ENCODE data around the gene TJP3. TPM values are rescaled to one million over a fixed set of nuclear protein-coding genes. Genes with fewer than 3 reads are reported as not detected.

TJP3 gene
- total and polyA plus RNA-seq, 8 donors, result 11.2 to 36.2 (median 15.7) TPM

DNA sequence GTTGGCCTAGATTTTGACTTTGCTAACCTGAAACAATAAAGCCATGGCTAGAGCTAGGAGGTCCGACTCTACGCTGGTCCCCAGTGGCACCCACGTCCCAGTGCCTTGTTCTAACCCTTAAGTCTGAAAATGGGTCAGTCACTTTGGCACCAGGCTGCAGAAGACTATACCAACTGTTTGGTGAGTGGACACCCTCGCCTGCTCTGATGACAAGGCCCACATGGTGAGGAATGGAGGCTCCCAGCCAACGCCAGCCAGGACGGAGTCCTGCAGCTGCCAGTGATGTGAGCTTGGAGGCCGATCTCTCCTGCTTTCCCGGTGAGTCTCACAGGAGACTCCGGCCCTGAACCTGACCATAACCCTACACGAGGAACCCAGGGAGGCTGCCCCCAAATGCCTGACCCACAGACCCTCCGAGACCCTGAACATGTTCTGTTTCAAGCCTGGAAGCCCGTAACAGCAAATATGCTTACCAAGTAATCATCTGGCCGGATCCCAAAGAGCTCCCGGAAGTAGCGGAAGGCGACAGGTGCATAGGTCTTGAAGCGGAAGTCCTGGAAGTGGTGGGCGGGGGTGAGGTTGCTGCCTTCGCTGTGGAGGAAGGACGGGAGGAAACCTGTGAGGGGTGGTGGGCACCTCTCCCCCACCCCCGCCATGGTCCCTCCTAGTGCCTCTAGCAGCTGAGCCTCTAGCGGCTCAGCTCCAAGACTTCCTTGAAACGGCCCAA, 47.5 kb upstream of the TJP3 start:
- Histone ChIP-seq H3K4me1 (peaks cover 0 to 1% of the 10 kb centered on the region in 2 donors), H3K4me3 (no peak overlapping the region), H3K27ac (no peak overlapping the region), H3K9me3 (no peaks in the 10 kb centered on the region), H3K36me3 (peaks cover 0 to 96% of the 10 kb centered on the region in 2 donors), H3K27me3 (no peaks in the 10 kb centered on the region)
- TF ChIP-seq, protein P1, sequence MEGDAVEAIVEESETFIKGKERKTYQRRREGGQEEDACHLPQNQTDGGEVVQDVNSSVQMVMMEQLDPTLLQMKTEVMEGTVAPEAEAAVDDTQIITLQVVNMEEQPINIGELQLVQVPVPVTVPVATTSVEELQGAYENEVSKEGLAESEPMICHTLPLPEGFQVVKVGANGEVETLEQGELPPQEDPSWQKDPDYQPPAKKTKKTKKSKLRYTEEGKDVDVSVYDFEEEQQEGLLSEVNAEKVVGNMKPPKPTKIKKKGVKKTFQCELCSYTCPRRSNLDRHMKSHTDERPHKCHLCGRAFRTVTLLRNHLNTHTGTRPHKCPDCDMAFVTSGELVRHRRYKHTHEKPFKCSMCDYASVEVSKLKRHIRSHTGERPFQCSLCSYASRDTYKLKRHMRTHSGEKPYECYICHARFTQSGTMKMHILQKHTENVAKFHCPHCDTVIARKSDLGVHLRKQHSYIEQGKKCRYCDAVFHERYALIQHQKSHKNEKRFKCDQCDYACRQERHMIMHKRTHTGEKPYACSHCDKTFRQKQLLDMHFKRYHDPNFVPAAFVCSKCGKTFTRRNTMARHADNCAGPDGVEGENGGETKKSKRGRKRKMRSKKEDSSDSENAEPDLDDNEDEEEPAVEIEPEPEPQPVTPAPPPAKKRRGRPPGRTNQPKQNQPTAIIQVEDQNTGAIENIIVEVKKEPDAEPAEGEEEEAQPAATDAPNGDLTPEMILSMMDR (IDR thresholded peaks at IDR 0.05), result no peak
- DNase-seq (no peak), ATAC-seq (no peak)
- intact Hi-C loops (cut with DNase I), result no loop called here

DNA sequence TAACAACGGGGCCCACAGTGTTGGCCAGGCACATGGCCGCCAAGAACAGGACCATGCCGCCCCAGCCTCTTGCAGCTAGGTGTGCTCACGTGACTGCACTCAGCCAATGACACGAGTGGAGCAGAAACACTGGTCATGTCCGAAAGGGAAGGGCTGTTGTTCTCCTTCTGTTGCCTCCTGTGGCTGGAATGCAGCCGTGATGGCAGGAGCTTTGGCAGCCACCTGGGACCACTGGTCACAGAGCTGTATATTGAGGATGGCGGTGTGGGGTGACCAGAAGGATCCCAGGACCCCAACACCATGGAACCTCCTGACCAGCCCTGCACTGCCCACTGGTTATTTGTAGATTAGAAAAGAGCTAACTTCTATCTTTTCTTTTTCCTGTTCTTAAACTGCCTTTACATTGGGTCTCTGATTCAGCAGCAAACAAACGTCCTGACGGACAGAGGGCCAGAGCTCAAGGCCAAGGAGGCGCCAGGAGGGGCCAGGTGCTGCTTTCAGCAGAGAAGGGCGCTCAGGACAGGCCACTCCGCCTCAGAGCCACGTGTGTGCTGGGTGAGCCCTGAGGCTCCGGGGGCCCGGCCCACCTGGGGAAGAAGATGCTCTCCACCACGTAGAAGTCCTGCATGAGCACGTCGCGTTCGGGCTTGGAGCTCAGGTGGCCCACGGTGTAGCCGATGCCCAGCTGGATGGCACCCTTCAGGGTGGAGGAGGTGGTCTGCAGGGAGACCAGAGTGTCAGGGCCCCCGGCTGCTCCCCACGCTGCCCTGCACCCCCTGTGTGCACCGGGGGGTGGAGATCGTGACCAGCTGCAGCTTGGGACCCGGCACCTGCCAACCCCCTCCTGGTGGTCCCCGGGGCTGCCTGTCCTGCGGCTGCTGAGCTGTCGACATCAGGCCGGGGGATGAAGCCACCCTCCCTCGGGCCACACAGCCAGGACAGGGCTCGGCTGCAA, 46.6 kb upstream of the TJP3 start:
- H3K27me3 ChIP-seq, result no peaks in the 10 kb centered on the region
- H3K4me1 ChIP-seq, result peaks cover 0 to 7% of the 10 kb centered on the region in 2 donors
- ATAC-seq, result no peak
- TF ChIP-seq, protein P1 (IDR thresholded peaks at IDR 0.05), result no peak
- peaks cover 0 to 88% of the 10 kb centered on the region in 2 donors for H3K36me3 ChIP-seq
- no peak for DNase-seq
- H3K4me3 ChIP-seq, result no peak overlapping the region
- intact Hi-C loops (cut with DNase I), result no loop called here
- H3K27ac ChIP-seq, result no peak overlapping the region
- no peaks in the 10 kb centered on the region for H3K9me3 ChIP-seq

DNA sequence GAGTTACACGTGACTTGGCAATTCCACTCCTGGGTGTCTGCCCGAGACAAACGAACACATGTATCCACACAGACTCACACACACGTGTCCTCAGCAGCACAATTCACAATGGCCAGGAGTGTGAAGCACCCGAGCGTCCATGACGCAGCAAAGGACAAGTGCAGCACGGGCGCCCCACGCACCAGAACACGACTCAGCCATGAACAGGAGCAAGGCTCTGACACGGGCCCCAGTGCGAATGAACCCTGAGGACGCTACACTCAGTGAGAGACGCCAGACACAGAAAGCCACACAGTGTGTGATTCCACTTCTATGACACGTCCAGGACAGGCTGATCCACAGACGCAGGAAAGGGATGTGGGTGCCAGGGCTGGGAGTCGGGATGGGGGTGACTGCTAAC, 44.3 kb upstream of the TJP3 start:
- DNase-seq (no peak), ATAC-seq (no peak)
- peaks cover 0 to 9% of the 10 kb centered on the region in 2 donors for H3K4me1 ChIP-seq
- intact Hi-C loops (cut with DNase I), result no loop called here
- no peak overlapping the region for H3K27ac ChIP-seq
- no peaks in the 10 kb centered on the region for H3K27me3 ChIP-seq
- peaks cover 0 to 71% of the 10 kb centered on the region in 2 donors for H3K36me3 ChIP-seq
- TF ChIP-seq, protein P1 (IDR thresholded peaks at IDR 0.05), result no peak
- no peak overlapping the region for H3K4me3 ChIP-seq
- H3K9me3 ChIP-seq, result no peaks in the 10 kb centered on the region

DNA sequence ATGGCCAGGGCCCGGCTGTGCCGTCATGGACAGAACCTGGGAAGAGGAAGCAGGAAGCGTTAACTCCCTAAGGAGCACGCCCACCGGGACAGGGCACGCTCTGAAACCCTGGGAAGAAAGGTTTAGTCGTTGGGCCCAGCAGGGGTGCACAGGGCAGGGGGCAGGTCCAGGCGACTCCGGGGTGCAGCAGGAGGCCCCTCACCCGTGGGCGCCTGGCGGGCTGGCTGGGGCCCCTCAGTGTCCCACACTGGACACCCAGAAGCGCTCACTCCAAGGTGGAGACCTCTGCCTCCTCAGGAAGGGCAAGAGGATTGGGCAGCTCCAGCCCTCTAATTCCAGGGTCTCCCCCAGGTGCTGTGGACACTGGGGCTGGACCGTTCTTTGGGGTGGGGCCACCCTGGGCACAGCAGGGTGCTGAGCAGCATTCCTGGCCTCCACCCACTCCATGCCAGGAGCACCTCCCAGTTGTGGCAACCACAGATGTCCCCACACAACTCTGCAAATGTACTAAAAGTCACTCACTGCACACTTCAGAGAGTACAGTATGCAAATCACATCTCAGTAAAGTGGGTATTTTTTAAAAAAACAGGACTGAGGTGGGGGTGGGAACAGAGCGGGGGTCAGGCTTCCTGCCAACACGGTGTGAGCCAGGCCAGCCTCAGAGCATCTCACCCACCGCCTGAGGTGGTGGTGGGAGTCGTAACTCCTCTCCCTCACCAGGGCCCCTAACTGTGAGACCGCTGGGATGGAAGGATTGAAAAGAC, 43.1 kb upstream of the TJP3 start:
- no peak for ATAC-seq
- intact Hi-C loops (cut with DNase I), result loop anchor here (5.0 kb wide), 1 partner anchor 37 kb away; the partner anchor contains the start of gene PIP5K1C (in 2 of the 2)
- no peaks in the 10 kb centered on the region for H3K9me3 ChIP-seq
- DNase-seq, result no peak
- H3K4me1 ChIP-seq, result peaks cover 0 to 15% of the 10 kb centered on the region in 2 donors
- H3K4me3 ChIP-seq, result no peak overlapping the region
- peaks cover 0 to 59% of the 10 kb centered on the region in 2 donors for H3K36me3 ChIP-seq
- no peak overlapping the region for H3K27ac ChIP-seq
- H3K27me3 ChIP-seq, result no peaks in the 10 kb centered on the region
- TF ChIP-seq, protein P1 (IDR thresholded peaks at IDR 0.05), result no peak
